GM18517 (cell line): Measurements from ENCODE around the gene UPK3BL1.
"Not testable (repeated sequence)": the region's sequence is repeated elsewhere in the genome, so short reads cannot be mapped to it uniquely, and the experiment has no call there.

Source experiments
- ATAC-seq: cut with Tn5 transposase; IDR thresholded peaks from one replicate; pipeline ENCODE4 v1.9.1; 2021; ENCODE audit warnings: mild to moderate bottlenecking, moderate library complexity; ENCODE audit not compliant: unreplicated experiment

The UPK3BL1 gene

GRCh38 chr7:102589857-102590256 is 52.7 kb downstream of the UPK3BL1 start:
- not testable (repeated sequence) for ATAC-seq
